HepG2 (cell line): ENCODE measurements around the gene ESYT1. TPM values are rescaled to one million over a fixed set of nuclear protein-coding genes. Genes with fewer than 3 reads are reported as not detected.

Experiments used
- ADNP ChIP-seq: sonication (generic); formaldehyde crosslinking; IDR thresholded peaks from 2 replicates; pipeline ENCODE4 v1.4.0; 2020; ENCODE audit warnings: missing genetic modification reagents
- CTCF ChIP-seq: sonication (generic); formaldehyde crosslinking; IDR thresholded peaks from 2 replicates; pipeline ENCODE4 v1.5.0; 2020; ENCODE audit warnings: mild to moderate bottlenecking, missing genetic modification reagents, moderate library complexity
- GATA4 ChIP-seq: sonication (generic); IDR thresholded peaks from 2 replicates; pipeline ENCODE4 v1.6.1; 2016; ENCODE audit warnings: antibody characterized with exemption, low read depth, borderline replicate concordance
- MAZ ChIP-seq, 2 experiments: sonication (generic) in 1 of 2; formaldehyde crosslinking in 1 of 2; IDR thresholded peaks; 2 replicates each; pipeline versions ENCODE4 v1.5.0 to v1.6.1; 2012 to 2020; ENCODE audit warnings: low read depth in 2 of 2, mild to moderate bottlenecking in 2 of 2, borderline replicate concordance in 1 of 2, improper control_type of control experiment in 1 of 2, low read length in 1 of 2, missing genetic modification reagents in 1 of 2, moderate library complexity in 1 of 2
- MTERF4 ChIP-seq: sonication (generic); formaldehyde crosslinking; IDR thresholded peaks from 2 replicates; pipeline ENCODE4 v1.8.0; 2023; ENCODE audit warnings: mild to moderate bottlenecking, missing genetic modification reagents
- NCOA5 ChIP-seq: sonication (generic); formaldehyde crosslinking; IDR thresholded peaks from 2 replicates; pipeline ENCODE4 v1.4.0; 2020; ENCODE audit warnings: missing genetic modification reagents
- NFIB ChIP-seq: sonication (generic); formaldehyde crosslinking; IDR thresholded peaks from 2 replicates; pipeline ENCODE4 v1.9.0; 2021; ENCODE audit warnings: missing genetic modification reagents, mild to moderate bottlenecking, borderline replicate concordance
- POLR2AphosphoS5 ChIP-seq: IDR thresholded peaks from 2 replicates; pipeline ENCODE4 v1.6.1; 2012; ENCODE audit warnings: low read depth, low read length
- RELA ChIP-seq: sonication (generic); formaldehyde crosslinking; IDR thresholded peaks from 2 replicates; pipeline ENCODE4 v1.4.0; 2020; ENCODE audit warnings: missing genetic modification reagents
- SSRP1 ChIP-seq: IDR thresholded peaks from 2 replicates; pipeline ENCODE4 v1.6.1; 2016; ENCODE audit warnings: control low read depth
- TBX2 ChIP-seq: sonication (generic); formaldehyde crosslinking; IDR thresholded peaks from 2 replicates; pipeline ENCODE4 v1.5.0; 2020; ENCODE audit warnings: missing genetic modification reagents, mild to moderate bottlenecking, borderline replicate concordance
- ZBTB40 ChIP-seq, 2 experiments: fragments of 450-650 bp in 1 of 2; sonication (generic) in 1 of 2; formaldehyde crosslinking in 1 of 2; IDR thresholded peaks; 2 replicates each; pipeline versions ENCODE4 v1.6.1 to v1.8.0; 2016 to 2022; ENCODE audit warnings: antibody characterized with exemption in 1 of 2, mild to moderate bottlenecking in 1 of 2, missing genetic modification reagents in 1 of 2
- ZBTB42 ChIP-seq: sonication (generic); formaldehyde crosslinking; IDR thresholded peaks from 2 replicates; pipeline ENCODE4 v1.5.0; 2020; ENCODE audit warnings: mild to moderate bottlenecking, missing genetic modification reagents
- ZNF414 ChIP-seq: sonication (generic); formaldehyde crosslinking; IDR thresholded peaks from 2 replicates; pipeline ENCODE4 v1.5.0; 2020; ENCODE audit warnings: missing genetic modification reagents
- ZZZ3 ChIP-seq: sonication (generic); formaldehyde crosslinking; IDR thresholded peaks from 2 replicates; pipeline ENCODE4 v1.4.0; 2020; ENCODE audit warnings: missing genetic modification reagents, mild to moderate bottlenecking, borderline replicate concordance
- polyA plus RNA-seq, 8 experiments: library from polyadenylated mRNA; depleted of rRNA in 3 of 8; stranded (reverse) in 7 of 8; unstranded in 1 of 8; fragments of >200 nt; fragmentation: Illumina TruSeq in 4 of 8; extraction: Trizol in 4 of 8; gene quantifications; 2 replicates each; pipeline versions ENCODE4 v1.2.1 to v1.2.3, GENCODE V29; 2011 to 2016; ENCODE audit warnings: low read depth in 4 of 8, missing spikeins in 1 of 8, mixed read lengths in 1 of 8; ENCODE audit not compliant: insufficient read depth in 1 of 8
- total RNA-seq, 5 experiments: library from RNA; depleted of rRNA; stranded (reverse); fragments of >200 nt; fragmentation: Illumina TruSeq; extraction: Trizol; gene quantifications; 2 replicates each; pipeline ENCODE4 v1.2.3, GENCODE V29; 2016; ENCODE audit warnings: low read depth in 1 of 5

ESYT1 gene
- total and polyA plus RNA-seq, 2 of the 13 experiments (the other 11 are each of a cell fraction or from before 2014, with no cell fraction given): 66.9 to 71.0 TPM

- TF ChIP-seq MTERF4 (CRISPR knock-in tag) (no peak), CTCF (CRISPR knock-in tag) (peak; percentile 83), ZBTB40 (IDR thresholded peaks at IDR 0.05) (no peak), ZBTB40 (CRISPR knock-in tag; IDR thresholded peaks at IDR 0.05) (peak; percentile 37; the same call in 1 of the 2 replicates), ZBTB42 (CRISPR knock-in tag) (no peak), GATA4 (no peak), NCOA5 (CRISPR knock-in tag) (no peak), ADNP (CRISPR knock-in tag) (no peak), SSRP1 (no peak), POLR2AphosphoS5 (peak; percentile 73), TBX2 (CRISPR knock-in tag) (peak; percentile 48; the same call in 1 of the 2 replicates), ZNF414 (CRISPR knock-in tag) (no peak), NFIB (no peak), MAZ (IDR thresholded peaks at IDR 0.05; ENCODE audit: borderline replicate concordance, low read depth, low read length) (no peak), MAZ (CRISPR knock-in tag; IDR thresholded peaks at IDR 0.05; ENCODE audit: low read depth) (peak; percentile 22; the same call in 1 of the 2 replicates), ZZZ3 (no peak), RELA (CRISPR knock-in tag) (no peak; the same call in 1 of the 2 replicates)
These were observed 48.9 kb upstream of the ESYT1 start (continued) for GRCh38 chr12:56078931-56079722.
